Measurements from ENCODE around the gene DCTN4. TPM values are rescaled to one million over a fixed set of nuclear protein-coding genes. Genes with fewer than 3 reads are reported as not detected.

The DCTN4 gene
- total RNA-seq, 1 experiment from 2014 or later, result 43.9 TPM

DNA sequence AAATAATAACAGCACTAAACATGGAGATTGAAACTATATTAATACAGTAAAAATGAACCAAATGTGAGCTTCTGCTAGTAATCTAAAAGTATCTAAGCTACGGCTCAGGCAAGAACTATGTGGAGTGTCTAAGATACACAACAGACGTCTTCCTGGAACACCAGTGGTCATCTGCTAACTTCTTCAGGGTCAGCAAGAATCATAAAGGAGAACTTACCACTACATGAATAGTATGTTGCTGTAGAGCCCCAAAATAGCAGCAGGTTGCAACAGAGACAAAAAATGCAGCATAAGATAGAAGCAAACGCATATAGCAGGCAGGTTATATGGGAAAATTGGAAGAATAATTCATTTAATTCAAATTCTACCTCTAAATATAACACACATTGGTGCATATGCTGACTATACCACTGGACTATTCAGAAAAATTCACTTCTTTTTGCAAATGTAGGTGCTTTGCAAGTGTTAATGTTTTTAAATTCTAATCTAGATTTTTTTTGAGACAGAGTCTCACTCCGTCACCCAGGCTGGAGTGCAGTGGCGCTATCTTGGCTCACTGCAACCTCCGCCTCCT, 27.1 kb downstream of the DCTN4 start (continued):
- TF ChIP-seq, protein P1, sequence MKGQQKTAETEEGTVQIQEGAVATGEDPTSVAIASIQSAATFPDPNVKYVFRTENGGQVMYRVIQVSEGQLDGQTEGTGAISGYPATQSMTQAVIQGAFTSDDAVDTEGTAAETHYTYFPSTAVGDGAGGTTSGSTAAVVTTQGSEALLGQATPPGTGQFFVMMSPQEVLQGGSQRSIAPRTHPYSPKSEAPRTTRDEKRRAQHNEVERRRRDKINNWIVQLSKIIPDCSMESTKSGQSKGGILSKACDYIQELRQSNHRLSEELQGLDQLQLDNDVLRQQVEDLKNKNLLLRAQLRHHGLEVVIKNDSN (CRISPR knock-in tag; IDR thresholded peaks at IDR 0.05), result no peak
- TF ChIP-seq, protein P2, sequence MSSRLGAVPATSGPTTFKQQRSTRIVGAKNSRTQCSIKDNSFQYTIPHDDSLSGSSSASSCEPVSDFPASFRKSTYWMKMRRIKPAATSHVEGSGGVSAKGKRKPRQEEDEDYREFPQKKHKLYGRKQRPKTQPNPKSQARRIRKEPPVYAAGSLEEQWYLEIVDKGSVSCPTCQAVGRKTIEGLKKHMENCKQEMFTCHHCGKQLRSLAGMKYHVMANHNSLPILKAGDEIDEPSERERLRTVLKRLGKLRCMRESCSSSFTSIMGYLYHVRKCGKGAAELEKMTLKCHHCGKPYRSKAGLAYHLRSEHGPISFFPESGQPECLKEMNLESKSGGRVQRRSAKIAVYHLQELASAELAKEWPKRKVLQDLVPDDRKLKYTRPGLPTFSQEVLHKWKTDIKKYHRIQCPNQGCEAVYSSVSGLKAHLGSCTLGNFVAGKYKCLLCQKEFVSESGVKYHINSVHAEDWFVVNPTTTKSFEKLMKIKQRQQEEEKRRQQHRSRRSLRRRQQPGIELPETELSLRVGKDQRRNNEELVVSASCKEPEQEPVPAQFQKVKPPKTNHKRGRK (CRISPR knock-in tag; IDR thresholded peaks at IDR 0.05; ENCODE audit: borderline replicate concordance), result no peak
- TF ChIP-seq ZNF317 (CRISPR knock-in tag; IDR thresholded peaks at IDR 0.05; ENCODE audit: borderline replicate concordance, low read depth) (no peak), NR1H2 (CRISPR knock-in tag; IDR thresholded peaks at IDR 0.05) (no peak), RORB (CRISPR knock-in tag; IDR thresholded peaks at IDR 0.05) (no peak), FOXJ3 (CRISPR knock-in tag; IDR thresholded peaks at IDR 0.05; ENCODE audit: borderline replicate concordance) (no peak), NFE2L1 (CRISPR knock-in tag; IDR thresholded peaks at IDR 0.05) (no peak), NR2C2 (CRISPR knock-in tag; IDR thresholded peaks at IDR 0.05) (no peak), HMGA2 (CRISPR knock-in tag; IDR thresholded peaks at IDR 0.05) (no peak), MAX (CRISPR knock-in tag; IDR thresholded peaks at IDR 0.05) (no peak), FOXP4 (CRISPR knock-in tag; IDR thresholded peaks at IDR 0.05) (no peak), ZNF138 (CRISPR knock-in tag; conservative IDR thresholded peaks at IDR 0.05) (no peak)
- TF ChIP-seq, protein P3, sequence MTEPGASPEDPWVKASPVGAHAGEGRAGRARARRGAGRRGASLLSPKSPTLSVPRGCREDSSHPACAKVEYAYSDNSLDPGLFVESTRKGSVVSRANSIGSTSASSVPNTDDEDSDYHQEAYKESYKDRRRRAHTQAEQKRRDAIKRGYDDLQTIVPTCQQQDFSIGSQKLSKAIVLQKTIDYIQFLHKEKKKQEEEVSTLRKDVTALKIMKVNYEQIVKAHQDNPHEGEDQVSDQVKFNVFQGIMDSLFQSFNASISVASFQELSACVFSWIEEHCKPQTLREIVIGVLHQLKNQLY (CRISPR knock-in tag; IDR thresholded peaks at IDR 0.05), result no peak
- TF ChIP-seq, protein P4, sequence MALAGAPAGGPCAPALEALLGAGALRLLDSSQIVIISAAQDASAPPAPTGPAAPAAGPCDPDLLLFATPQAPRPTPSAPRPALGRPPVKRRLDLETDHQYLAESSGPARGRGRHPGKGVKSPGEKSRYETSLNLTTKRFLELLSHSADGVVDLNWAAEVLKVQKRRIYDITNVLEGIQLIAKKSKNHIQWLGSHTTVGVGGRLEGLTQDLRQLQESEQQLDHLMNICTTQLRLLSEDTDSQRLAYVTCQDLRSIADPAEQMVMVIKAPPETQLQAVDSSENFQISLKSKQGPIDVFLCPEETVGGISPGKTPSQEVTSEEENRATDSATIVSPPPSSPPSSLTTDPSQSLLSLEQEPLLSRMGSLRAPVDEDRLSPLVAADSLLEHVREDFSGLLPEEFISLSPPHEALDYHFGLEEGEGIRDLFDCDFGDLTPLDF (CRISPR knock-in tag; IDR thresholded peaks at IDR 0.05), result no peak

DNA sequence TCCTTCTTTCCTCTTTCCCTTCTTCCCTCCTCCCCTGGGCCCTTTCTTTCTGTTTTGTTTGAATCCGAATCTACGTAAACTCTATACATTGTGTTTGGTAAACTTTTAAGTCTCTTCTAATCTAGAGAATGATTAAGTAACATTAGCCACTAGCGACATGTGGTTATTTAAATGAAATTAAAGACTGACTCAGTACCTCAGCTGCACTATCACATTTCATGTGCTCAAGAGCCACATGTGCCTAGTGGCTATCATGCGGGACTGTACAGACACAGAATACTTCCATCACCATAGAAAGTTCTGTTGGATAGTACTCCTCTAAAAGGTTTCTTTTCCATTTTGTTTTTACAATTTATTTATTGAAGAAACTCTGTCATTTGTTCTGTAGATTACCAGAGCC, 29.0 kb downstream of the DCTN4 start:
- DNase-seq (ENCODE audit: low spot score) (no peak), ATAC-seq (no peak)
- CTCF ChIA-PET, result no interaction called here
- no peak overlapping the region for H3K4me3 Mint-ChIP-seq
- H3K27me3 Mint-ChIP-seq (ENCODE audit: low read depth), result no peaks in the 10 kb centered on the region
- no peak overlapping the region for H3K27ac Mint-ChIP-seq
- H3K4me1 Mint-ChIP-seq, result no peaks in the 10 kb centered on the region
- H3K36me3 Mint-ChIP-seq, result peaks cover 57% of the 10 kb centered on the region
- POLR2A ChIA-PET, result no interaction called here
- H3K9me3 Mint-ChIP-seq, result peaks cover 5% of the 10 kb centered on the region; the same call in 1 of the 2 replicates
- TF ChIP-seq ZNF219 (CRISPR knock-in tag; IDR thresholded peaks at IDR 0.05; ENCODE audit: borderline replicate concordance) (no peak), RORB (CRISPR knock-in tag; IDR thresholded peaks at IDR 0.05) (no peak), ATF6 (CRISPR knock-in tag; IDR thresholded peaks at IDR 0.05) (no peak), GRHL2 (CRISPR knock-in tag; IDR thresholded peaks at IDR 0.05; ENCODE audit: insufficient replicate concordance, severe bottlenecking) (no peak), ETV6 (CRISPR knock-in tag; IDR thresholded peaks at IDR 0.05) (no peak), TEAD1 (CRISPR knock-in tag; IDR thresholded peaks at IDR 0.05) (no peak), FOXJ3 (CRISPR knock-in tag; IDR thresholded peaks at IDR 0.05; ENCODE audit: borderline replicate concordance) (no peak), PRRX2 (CRISPR knock-in tag; IDR thresholded peaks at IDR 0.05) (no peak), JUN (CRISPR knock-in tag; IDR thresholded peaks at IDR 0.05) (no peak), GTF2I (CRISPR knock-in tag; conservative IDR thresholded peaks at IDR 0.05) (no peak), SMAD3 (CRISPR knock-in tag; IDR thresholded peaks at IDR 0.05; ENCODE audit: borderline replicate concordance) (no peak)
- TF ChIP-seq, protein P3 (CRISPR knock-in tag; IDR thresholded peaks at IDR 0.05), result no peak
- TF ChIP-seq, protein P5, sequence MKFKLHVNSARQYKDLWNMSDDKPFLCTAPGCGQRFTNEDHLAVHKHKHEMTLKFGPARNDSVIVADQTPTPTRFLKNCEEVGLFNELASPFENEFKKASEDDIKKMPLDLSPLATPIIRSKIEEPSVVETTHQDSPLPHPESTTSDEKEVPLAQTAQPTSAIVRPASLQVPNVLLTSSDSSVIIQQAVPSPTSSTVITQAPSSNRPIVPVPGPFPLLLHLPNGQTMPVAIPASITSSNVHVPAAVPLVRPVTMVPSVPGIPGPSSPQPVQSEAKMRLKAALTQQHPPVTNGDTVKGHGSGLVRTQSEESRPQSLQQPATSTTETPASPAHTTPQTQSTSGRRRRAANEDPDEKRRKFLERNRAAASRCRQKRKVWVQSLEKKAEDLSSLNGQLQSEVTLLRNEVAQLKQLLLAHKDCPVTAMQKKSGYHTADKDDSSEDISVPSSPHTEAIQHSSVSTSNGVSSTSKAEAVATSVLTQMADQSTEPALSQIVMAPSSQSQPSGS (CRISPR knock-in tag; IDR thresholded peaks at IDR 0.05; ENCODE audit: borderline replicate concordance, low read depth), result no peak
- TF ChIP-seq, protein P4 (CRISPR knock-in tag; IDR thresholded peaks at IDR 0.05), result no peak

All from WTC11 (cell line).